Activated CD4-positive, alpha-beta memory T cell treated with anti-CD3 and anti-CD28 coated beads for 36 hours (primary cell): ENCODE data around the gene TBP. TPM values are rescaled to one million over a fixed set of nuclear protein-coding genes. Genes with fewer than 3 reads are reported as not detected.
"Not testable (repeated sequence)": the region's sequence is repeated elsewhere in the genome, so short reads cannot be mapped to it uniquely, and the experiment has no call there.

Experiments used
- CTCF ChIA-PET: fragments of 350-600 bp; sonication (Branson Sonifier 250); formaldehyde crosslinking; loops from one replicate; lab custom pipeline; 2021; ENCODE audit warnings: antibody characterized with exemption, inconsistent platforms; lab: Charles Lee
- POLR2A ChIA-PET: fragments of 350-600 bp; sonication (Branson Sonifier 250); formaldehyde crosslinking; loops from one replicate; lab custom pipeline; 2021; ENCODE audit warnings: antibody characterized with exemption; lab: Charles Lee
- DNase-seq: peaks from one replicate; pipeline ENCODE4 v3.0.0-alpha.2; 2020
- H3K27ac Mint-ChIP-seq: one replicate; pipeline ENCODE4 v1.8.0; 2021; ENCODE audit warnings: mixed read lengths
- H3K27me3 Mint-ChIP-seq: one replicate; pipeline ENCODE4 v1.8.0; 2021; ENCODE audit warnings: mixed read lengths
- H3K36me3 Mint-ChIP-seq: one replicate; pipeline ENCODE4 v1.8.0; 2021; ENCODE audit warnings: mixed read lengths
- H3K4me1 Mint-ChIP-seq: one replicate; pipeline ENCODE4 v1.8.0; 2021; ENCODE audit warnings: low read depth, mixed read lengths
- H3K4me3 Mint-ChIP-seq: one replicate; pipeline ENCODE4 v1.8.0; 2021; ENCODE audit warnings: mild to moderate bottlenecking, mixed read lengths
- H3K9me3 Mint-ChIP-seq: one replicate; pipeline ENCODE4 v1.8.0; 2021; ENCODE audit warnings: mixed read lengths
- intact Hi-C: fragments of 100-400 bp; cut with micrococcal nuclease; formaldehyde crosslinking; loops from one replicate; pipeline ENCODE4 v1.15.1; 2023
- total RNA-seq, 2 experiments: library from RNA; stranded (reverse); gene quantifications; one replicate each; pipeline ENCODE4 v1.2.3, GENCODE V29; 2021

TBP gene
- total RNA-seq, 2 experiments from 2014 or later: 21.2 to 22.3 TPM

- intact Hi-C loops, H3K27me3 Mint-ChIP-seq, H3K27ac Mint-ChIP-seq, POLR2A ChIA-PET, H3K9me3 Mint-ChIP-seq, DNase-seq, H3K36me3 Mint-ChIP-seq, H3K4me3 Mint-ChIP-seq, H3K4me1 Mint-ChIP-seq, CTCF ChIA-PET: not testable (repeated sequence)
These were observed 61.9 kb downstream of the TBP start for GRCh38 chr6:170616020-170616554.

Other genes with a start within 250 kb of the TBP start
- 10 to 100 TPM; 18.4 to 20.0 TPM for gene FAM120B, start 247.6 kb upstream of the TBP start, total RNA-seq
- 100 to 1,000 TPM; 240 to 247 TPM for gene PSMB1, start 1.1 kb upstream of the TBP start, total RNA-seq
- gene PDCD2, start 30.3 kb downstream of the TBP start, total RNA-seq: 100 to 1,000 TPM; 120 to 126 TPM